T-cell (primary cell): ENCODE results near the gene FANCC. TPM values are rescaled to one million over a fixed set of nuclear protein-coding genes. Genes with fewer than 3 reads are reported as not detected.

Experiments
- ATAC-seq, 4 experiments: fragments of 200-7000 bp in 3 of 4; fragments of 150-1000 bp in 1 of 4; cut with Tn5 transposase; replicated peaks in 1 of 4; 1 replicate in 3 of 4; 2 replicates in 1 of 4; pipeline ENCODE4 v1.10.0; 2021; ENCODE audit warnings: moderate library complexity in 3 of 4, mild to moderate bottlenecking in 2 of 4, moderate number of reproducible peaks in 1 of 4
- CTCF ChIA-PET, 2 donors: fragments of 300-600 bp; sonication (Branson Sonifier 250); formaldehyde crosslinking; loops; one replicate each; lab custom pipeline; 2022; ENCODE audit warnings: antibody characterized with exemption in 2 of 2; lab: Charles Lee
- POLR2A ChIA-PET, 2 donors: fragments of 300-600 bp; sonication (Branson Sonifier 250); formaldehyde crosslinking; loops; one replicate each; lab custom pipeline; 2022; ENCODE audit warnings: antibody characterized with exemption in 2 of 2; lab: Charles Lee
- DNase-seq, 35 experiments: peaks; one replicate each; pipeline versions ENCODE4 v3.0.0 to v3.0.0-alpha.2; 2013 to 2023
- H3K27ac ChIP-seq: one replicate; pipeline ENCODE4 v1.5.1; 2013; ENCODE audit warnings: low read length
- H3K27me3 ChIP-seq, 2 experiments: replicated peaks in 1 of 2; 1 replicate in 1 of 2; 2 replicates in 1 of 2; pipeline versions ENCODE4 v1.6.1 to v1.7.0; 2013; ENCODE audit warnings: low read length in 1 of 2, mixed read lengths in 1 of 2; ENCODE audit not compliant: control insufficient read depth in 2 of 2, insufficient read depth in 2 of 2; ENCODE audit errors: extremely low read depth in 1 of 2
- H3K36me3 ChIP-seq, 2 donors: 1 replicate in 1 of 2; 2 replicates in 1 of 2; pipeline versions ENCODE4 v1.6.1 to v1.7.0; 2013; ENCODE audit warnings: low read length in 1 of 2; ENCODE audit not compliant: control insufficient read depth in 2 of 2, insufficient read depth in 1 of 2; ENCODE audit errors: extremely low read depth in 1 of 2
- H3K4me1 ChIP-seq, 2 experiments: 1 replicate in 1 of 2; 2 replicates in 1 of 2; pipeline versions ENCODE4 v1.6.1 to v1.7.0; 2013; ENCODE audit warnings: low read length in 2 of 2, mixed read lengths in 1 of 2; ENCODE audit not compliant: insufficient read depth in 2 of 2, control insufficient read depth in 1 of 2; ENCODE audit errors: extremely low read depth in 1 of 2
- H3K4me3 ChIP-seq, 2 donors: 1 replicate in 1 of 2; 2 replicates in 1 of 2; pipeline versions ENCODE4 v1.5.1 to v1.7.0; 2013; ENCODE audit warnings: mild to moderate bottlenecking in 2 of 2, low read length in 1 of 2, moderate library complexity in 1 of 2; ENCODE audit not compliant: control insufficient read depth in 1 of 2; ENCODE audit errors: extremely low read depth in 1 of 2
- H3K9me3 ChIP-seq: 2 replicates; pipeline ENCODE4 v1.7.0; 2013
- H3K27ac Mint-ChIP-seq, 2 donors: one replicate each; pipeline ENCODE4 v1.8.0; 2020 to 2021; ENCODE audit warnings: mild to moderate bottlenecking in 2 of 2, mixed read lengths in 2 of 2
- H3K27me3 Mint-ChIP-seq, 2 donors: one replicate each; pipeline ENCODE4 v1.8.0; 2021 to 2022; ENCODE audit warnings: mixed read lengths in 2 of 2
- H3K36me3 Mint-ChIP-seq: one replicate; pipeline ENCODE4 v1.8.0; 2021; ENCODE audit warnings: mixed read lengths
- H3K4me1 Mint-ChIP-seq, 3 donors: one replicate each; pipeline ENCODE4 v1.8.0; 2020 to 2022; ENCODE audit warnings: mixed read lengths in 3 of 3, mild to moderate bottlenecking in 1 of 3
- H3K4me3 Mint-ChIP-seq, 3 donors: one replicate each; pipeline ENCODE4 v1.8.0; 2020 to 2022; ENCODE audit warnings: mild to moderate bottlenecking in 3 of 3, mixed read lengths in 3 of 3, moderate library complexity in 3 of 3
- H3K9me3 Mint-ChIP-seq, 3 donors: one replicate each; pipeline ENCODE4 v1.8.0; 2020 to 2022; ENCODE audit warnings: mixed read lengths in 3 of 3
- WGBS: methylation state at CpG from one replicate; pipeline ENCODE4 v1.1.5; 2013; ENCODE audit warnings: missing lambda C conversion rate; ENCODE audit not compliant: insufficient coverage; 5-methylcytosine and 5-hydroxymethylcytosine counted together
- total RNA-seq, 35 experiments: library from RNA in 6 of 35; stranded (reverse) in 6 of 35; fragments of 120-200 nt in 1 of 35; gene quantifications; one replicate each; pipeline versions ENCODE4 v1.2.1 to v1.2.4 and lab custom pipeline; 2013 to 2026

The FANCC gene
- total RNA-seq, 5 donors from 2014 or later (not counting 1 experiment from before 2014, with no cell fraction given) = 4.2 to 11.6 (median 4.8) TPM

- H3K4me1 Mint-ChIP-seq = peaks cover 0 to 4% (median 0%) of the 10 kb centered on the region in 3 donors
- no peaks in the 10 kb centered on the region for H3K9me3 Mint-ChIP-seq
- no peak overlapping the region for H3K27ac ChIP-seq
- ChIA-PET CTCF (interaction anchor here (0.7 to 9.8 kb wide), 4 partner anchors 431 to 1093 kb away, joined by 3 to 124 read pairs (median 6); no protein-coding TSS in a partner anchor), POLR2A (no interaction called here)
- H3K27me3 ChIP-seq = no peaks in the 10 kb centered on the region
- no peaks in the 10 kb centered on the region for H3K27me3 Mint-ChIP-seq
- H3K36me3 ChIP-seq = no peaks in the 10 kb centered on the region
- DNase-seq (no peak), ATAC-seq (no peak)
- H3K36me3 Mint-ChIP-seq = peaks cover 9% of the 10 kb centered on the region
- no peak overlapping the region for H3K27ac Mint-ChIP-seq
- 97% methylated on average over 4 of the region's 9 CpGs for WGBS
- no peaks in the 10 kb centered on the region for H3K9me3 ChIP-seq
- peaks cover 0 to 5% of the 10 kb centered on the region in 2 experiments for H3K4me1 ChIP-seq
- H3K4me3 ChIP-seq = no peak overlapping the region
- no peak overlapping the region for H3K4me3 Mint-ChIP-seq
These were observed 192.7 kb downstream of the FANCC start for GRCh38 chr9:95124582-95125367.

GRCh38 chr9:95120781-95121370 lies 196.6 kb downstream of the FANCC start:
- Histone ChIP-seq H3K27ac (no peak overlapping the region), H3K4me3 (no peak overlapping the region), H3K27me3 (no peaks in the 10 kb centered on the region), H3K36me3 (no peaks in the 10 kb centered on the region), H3K9me3 (no peaks in the 10 kb centered on the region), H3K4me1 (no peaks in the 10 kb centered on the region)
- Mint-ChIP-seq H3K36me3 (peaks cover 9% of the 10 kb centered on the region), H3K27ac (no peak overlapping the region), H3K4me3 (no peak overlapping the region), H3K9me3 (no peaks in the 10 kb centered on the region), H3K4me1 (no peaks in the 10 kb centered on the region), H3K27me3 (no peaks in the 10 kb centered on the region)
- ATAC-seq (no peak), DNase-seq (no peak)
- CTCF ChIA-PET = interaction anchor here in 1 of 2 donors (0.7 kb wide), 1 partner anchor 10 kb away, joined by 4 read pairs; no protein-coding TSS in a partner anchor
- POLR2A ChIA-PET = no interaction called here

- Mint-ChIP-seq H3K27me3 (no peaks in the 10 kb centered on the region), H3K4me1 (no peaks in the 10 kb centered on the region), H3K4me3 (no peak overlapping the region), H3K36me3 (peaks cover 2% of the 10 kb centered on the region), H3K27ac (no peak overlapping the region), H3K9me3 (no peaks in the 10 kb centered on the region)
- Histone ChIP-seq H3K4me1 (no peaks in the 10 kb centered on the region), H3K27ac (no peak overlapping the region), H3K27me3 (no peaks in the 10 kb centered on the region), H3K36me3 (no peaks in the 10 kb centered on the region), H3K9me3 (no peaks in the 10 kb centered on the region), H3K4me3 (no peak overlapping the region)
- WGBS = 100% methylated on average over 3 of the region's 4 CpGs
- DNase-seq (no peak), ATAC-seq (no peak)
- ChIA-PET POLR2A (interaction anchor here in 1 of 2 donors (0.7 kb wide), 1 partner anchor 23 kb away, joined by 5 read pairs; no protein-coding TSS in a partner anchor), CTCF (interaction anchor here in 1 of 2 donors (0.6 kb wide), 1 partner anchor 13 kb away, joined by 3 read pairs; no protein-coding TSS in a partner anchor)
These were observed 198.9 kb downstream of the FANCC start for GRCh38 chr9:95118596-95118995.

GRCh38 chr9:95116808-95117204 lies 200.7 kb downstream of the FANCC start:
- no peak overlapping the region for H3K27ac ChIP-seq
- Mint-ChIP-seq H3K9me3 (no peaks in the 10 kb centered on the region), H3K27me3 (no peaks in the 10 kb centered on the region), H3K4me3 (no peak overlapping the region), H3K27ac (no peak overlapping the region), H3K4me1 (no peaks in the 10 kb centered on the region), H3K36me3 (peaks cover 6% of the 10 kb centered on the region)
- H3K9me3 ChIP-seq = no peaks in the 10 kb centered on the region
- ChIA-PET CTCF (interaction anchor here in 1 of 2 donors (1.5 kb wide), 1 partner anchor 10 kb away, joined by 3 read pairs; no protein-coding TSS in a partner anchor), POLR2A (no interaction called here)
- ATAC-seq = no peak
- no peaks in the 10 kb centered on the region for H3K27me3 ChIP-seq
- 50% methylated on average over 1 of the region's 1 CpG for WGBS
- H3K4me1 ChIP-seq = no peaks in the 10 kb centered on the region
- H3K4me3 ChIP-seq = no peak overlapping the region
- DNase-seq = no peak
- peaks cover 0 to 4% of the 10 kb centered on the region in 2 donors for H3K36me3 ChIP-seq

GRCh38 chr9:95116002-95116807 lies 201.3 kb downstream of the FANCC start:
- no peak overlapping the region for H3K27ac ChIP-seq
- no peak for DNase-seq
- Mint-ChIP-seq H3K36me3 (peaks cover 6% of the 10 kb centered on the region), H3K9me3 (no peaks in the 10 kb centered on the region), H3K27me3 (no peaks in the 10 kb centered on the region), H3K4me1 (no peaks in the 10 kb centered on the region), H3K27ac (no peak overlapping the region), H3K4me3 (no peak overlapping the region)
- no peak for ATAC-seq
- POLR2A ChIA-PET = interaction anchor here in 1 of 2 donors (0.7 kb wide), 1 partner anchor 31 kb away, joined by 3 read pairs; no protein-coding TSS in a partner anchor
- no peaks in the 10 kb centered on the region for H3K27me3 ChIP-seq
- no peaks in the 10 kb centered on the region for H3K4me1 ChIP-seq
- CTCF ChIA-PET = interaction anchor here in 1 of 2 donors (1.5 kb wide), 1 partner anchor 11 kb away, joined by 3 read pairs; no protein-coding TSS in a partner anchor
- H3K36me3 ChIP-seq = peaks cover 2 to 4% of the 10 kb centered on the region in 2 donors
- H3K4me3 ChIP-seq = no peak overlapping the region
- no peaks in the 10 kb centered on the region for H3K9me3 ChIP-seq
- WGBS = 90% methylated on average over 7 of the region's 11 CpGs

GRCh38 chr9:95115104-95115503 lies 202.4 kb downstream of the FANCC start:
- Mint-ChIP-seq H3K4me3 (no peak overlapping the region), H3K4me1 (no peaks in the 10 kb centered on the region), H3K27me3 (no peaks in the 10 kb centered on the region), H3K27ac (no peak overlapping the region), H3K9me3 (no peaks in the 10 kb centered on the region), H3K36me3 (peaks cover 6% of the 10 kb centered on the region)
- Histone ChIP-seq H3K4me1 (no peaks in the 10 kb centered on the region), H3K4me3 (no peak overlapping the region), H3K36me3 (peaks cover 3 to 9% of the 10 kb centered on the region in 2 donors), H3K27ac (no peak overlapping the region), H3K27me3 (no peaks in the 10 kb centered on the region), H3K9me3 (no peaks in the 10 kb centered on the region)
- POLR2A ChIA-PET = no interaction called here
- 90% methylated on average over 2 of the region's 6 CpGs for WGBS
- no peak for DNase-seq
- ATAC-seq = no peak
- CTCF ChIA-PET = no interaction called here
